HG02678 (cell line): ENCODE measurements around the gene TPD52L2.
"Not testable (repeated sequence)": the region's sequence is repeated elsewhere in the genome, so short reads cannot be mapped to it uniquely, and the experiment has no call there.

Experiments
- ATAC-seq: cut with Tn5 transposase; IDR thresholded peaks from one replicate; pipeline ENCODE4 v1.9.1; 2021; ENCODE audit warnings: mild to moderate bottlenecking, moderate library complexity; ENCODE audit not compliant: unreplicated experiment

The TPD52L2 gene

GRCh38 chr20:63855363-63856097 is 9.5 kb upstream of the TPD52L2 start:
- no peak for ATAC-seq

- ATAC-seq, result no peak
These were observed 9.0 kb upstream of the TPD52L2 start for GRCh38 chr20:63856098-63856511.

- ATAC-seq, result no peak
These were observed 7.2 kb upstream of the TPD52L2 start for GRCh38 chr20:63857764-63858392.

- ATAC-seq, result no peak
These were observed 6.5 kb upstream of the TPD52L2 start for GRCh38 chr20:63858393-63859165.

GRCh38 chr20:63859166-63859699 is 5.8 kb upstream of the TPD52L2 start:
- no peak for ATAC-seq

- ATAC-seq, result no peak
These were observed 4.6 kb upstream of the TPD52L2 start for GRCh38 chr20:63860325-63861051.

GRCh38 chr20:63861365-63861934 is 3.6 kb upstream of the TPD52L2 start, which contains the start of gene ABHD16B:
ABHD16B (plus strand) TSS chr20:63861498; CDS start chr20:63861541, 43 bp downstream.
- ATAC-seq, result no peak

- no peak for ATAC-seq
These were observed 2.8 kb upstream of the TPD52L2 start for GRCh38 chr20:63861981-63862901.

GRCh38 chr20:63863021-63863797 is 1.9 kb upstream of the TPD52L2 start:
- no peak for ATAC-seq

- peak; percentile 63 for ATAC-seq
These were observed 1.1 kb upstream of the TPD52L2 start for GRCh38 chr20:63863798-63864544.

- no peak for ATAC-seq
These were observed 509 bp upstream of the TPD52L2 start for GRCh38 chr20:63864545-63864977.

- ATAC-seq, result not testable (repeated sequence)
These were observed 2.0 kb downstream of the TPD52L2 start for GRCh38 chr20:63867042-63867441.

GRCh38 chr20:63868264-63868663 is 3.2 kb downstream of the TPD52L2 start:
- ATAC-seq, result no peak

GRCh38 chr20:63873477-63873971 is 8.5 kb downstream of the TPD52L2 start:
- ATAC-seq, result no peak

GRCh38 chr20:63874241-63874640 is 9.2 kb downstream of the TPD52L2 start:
- not testable (repeated sequence) for ATAC-seq

- ATAC-seq, result no peak
These were observed 11.5 kb downstream of the TPD52L2 start for GRCh38 chr20:63876489-63877036.

- ATAC-seq, result no peak
These were observed 12.8 kb downstream of the TPD52L2 start for GRCh38 chr20:63877755-63878470.
